MM.1S (cell line): Measurements from ENCODE around the gene HOXB1.

Source experiments
- DNase-seq: peaks from one replicate; pipeline ENCODE4 v3.0.0-alpha.2; 2015
- H2AFZ ChIP-seq: fragments of 300-600 bp; sonication (generic); 2 replicates; pipeline ENCODE4 v1.6.0; 2016; ENCODE audit warnings: antibody characterized with exemption, low read length
- H3F3A ChIP-seq: fragments of 300-600 bp; sonication (generic); 2 replicates; pipeline ENCODE4 v1.6.1; 2016; ENCODE audit warnings: mild to moderate bottlenecking, antibody characterized with exemption, low read length, moderate library complexity, mixed read lengths; ENCODE audit not compliant: insufficient read depth
- H3K27ac ChIP-seq: fragments of 300-600 bp; sonication (generic); 2 replicates; pipeline ENCODE4 v1.5.1; 2016; ENCODE audit warnings: mild to moderate bottlenecking, low read length
- H3K27me3 ChIP-seq: fragments of 300-600 bp; sonication (generic); replicated peaks from 2 replicates; pipeline ENCODE4 v1.6.0; 2016; ENCODE audit warnings: low read length; ENCODE audit not compliant: insufficient read depth
- H3K36me3 ChIP-seq: fragments of 300-600 bp; sonication (generic); replicated peaks from 2 replicates; pipeline ENCODE4 v1.6.1; 2016; ENCODE audit warnings: mild to moderate bottlenecking, low read length, mixed read lengths; ENCODE audit not compliant: insufficient read depth
- H3K4me1 ChIP-seq: fragments of 300-600 bp; sonication (generic); 2 replicates; pipeline ENCODE4 v1.6.1; 2016; ENCODE audit warnings: low read length, mixed read lengths
- H3K4me2 ChIP-seq: fragments of 300-600 bp; sonication (generic); 2 replicates; pipeline ENCODE4 v1.6.0; 2016; ENCODE audit warnings: low read depth, low read length
- H3K4me3 ChIP-seq: fragments of 300-600 bp; sonication (generic); 2 replicates; pipeline ENCODE4 v1.5.1; 2016; ENCODE audit warnings: low read length, mixed read lengths
- H3K79me2 ChIP-seq: fragments of 300-600 bp; sonication (generic); 2 replicates; pipeline ENCODE4 v1.6.1; 2016; ENCODE audit warnings: mixed run types, low read length, mixed read lengths
- H3K9ac ChIP-seq: fragments of 300-600 bp; sonication (generic); 2 replicates; pipeline ENCODE4 v1.6.1; 2016; ENCODE audit warnings: low read length, mixed read lengths
- H3K9me2 ChIP-seq: fragments of 300-600 bp; sonication (generic); replicated peaks from 2 replicates; pipeline ENCODE4 v1.6.1; 2016; ENCODE audit warnings: mild to moderate bottlenecking, low read length, mixed read lengths; ENCODE audit not compliant: insufficient read depth
- H3K9me3 ChIP-seq: fragments of 300-600 bp; sonication (generic); replicated peaks from 2 replicates; pipeline ENCODE4 v1.6.1; 2016; ENCODE audit warnings: mild to moderate bottlenecking, low read length, mixed read lengths; ENCODE audit not compliant: insufficient read depth
- H4K20me1 ChIP-seq: fragments of 300-600 bp; sonication (generic); 2 replicates; pipeline ENCODE4 v1.6.1; 2016; ENCODE audit warnings: mild to moderate bottlenecking, low read length, moderate library complexity, mixed read lengths; ENCODE audit not compliant: insufficient read depth
- CTCF ChIP-seq: fragments of 300-600 bp; sonication (generic); IDR thresholded peaks from 2 replicates; pipeline ENCODE4 v1.5.1; 2016; ENCODE audit warnings: antibody characterized with exemption, low read length, mixed read lengths
- EZH2 ChIP-seq: fragments of 300-600 bp; sonication (generic); optimal IDR thresholded peaks from 2 replicates; pipeline ENCODE3; 2017; ENCODE audit warnings: low read depth, mild to moderate bottlenecking, antibody characterized with exemption, low read length, mixed read lengths
- EZH2phosphoT487 ChIP-seq: fragments of 300-600 bp; sonication (generic); IDR thresholded peaks from 2 replicates; pipeline ENCODE4 v1.6.1; 2018; ENCODE audit warnings: antibody characterized with exemption, low read length

Gene HOXB1

GRCh38 chr17:48556576-48557401 is 26.0 kb upstream of the HOXB1 start:
- no peak overlapping the region for H3K4me3 ChIP-seq

GRCh38 chr17:48556229-48556575 is 25.4 kb upstream of the HOXB1 start:
- Histone ChIP-seq H4K20me1 (no peaks in the 10 kb centered on the region), H3K9ac (no peak overlapping the region), H3K4me3 (no peak overlapping the region), H3K9me2 (no peaks in the 10 kb centered on the region), H3K27me3 (no peaks in the 10 kb centered on the region), H3K9me3 (no peaks in the 10 kb centered on the region), H2AFZ (no peak overlapping the region), H3K4me1 (no peaks in the 10 kb centered on the region), H3K4me2 (no peak overlapping the region), H3K36me3 (no peaks in the 10 kb centered on the region), H3K79me2 (no peaks in the 10 kb centered on the region), H3F3A (no peaks in the 10 kb centered on the region), H3K27ac (no peak overlapping the region)
- no peak for DNase-seq
- TF ChIP-seq EZH2phosphoT487 (no peak), CTCF (no peak), EZH2 (no peak)

More at GRCh38 chr17:48556576-48557401, 26.0 kb upstream of the HOXB1 start:
- Histone ChIP-seq H3K27ac (no peak overlapping the region), H3K36me3 (no peaks in the 10 kb centered on the region), H3K4me1 (no peaks in the 10 kb centered on the region), H3F3A (no peaks in the 10 kb centered on the region), H3K27me3 (no peaks in the 10 kb centered on the region), H3K4me2 (no peak overlapping the region), H3K79me2 (no peaks in the 10 kb centered on the region), H3K9ac (no peak overlapping the region), H3K9me2 (no peaks in the 10 kb centered on the region), H3K9me3 (no peaks in the 10 kb centered on the region), H4K20me1 (no peaks in the 10 kb centered on the region), H2AFZ (no peak overlapping the region)
- DNase-seq = no peak
- no peak for TF ChIP-seq EZH2
- TF ChIP-seq EZH2phosphoT487 = no peak
- no peak for TF ChIP-seq CTCF

- Histone ChIP-seq H3K9me2 (no peaks in the 10 kb centered on the region), H3K4me3 (no peak overlapping the region), H3K9ac (no peak overlapping the region), H3K36me3 (no peaks in the 10 kb centered on the region), H2AFZ (no peak overlapping the region), H3K27me3 (no peaks in the 10 kb centered on the region), H3K27ac (no peak overlapping the region), H3K4me2 (no peak overlapping the region), H3K9me3 (no peaks in the 10 kb centered on the region), H3K79me2 (no peaks in the 10 kb centered on the region), H3F3A (no peaks in the 10 kb centered on the region), H4K20me1 (no peaks in the 10 kb centered on the region), H3K4me1 (no peaks in the 10 kb centered on the region)
- DNase-seq = no peak
- TF ChIP-seq CTCF (no peak), EZH2phosphoT487 (no peak), EZH2 (no peak)
Measured at GRCh38 chr17:48555258-48556228, 24.7 kb upstream of the HOXB1 start.
